ENCODE results near the gene NRGN. TPM values are rescaled to one million over a fixed set of nuclear protein-coding genes. Genes with fewer than 3 reads are reported as not detected.

NRGN gene
- total RNA-seq, 4 donors from 2014 or later: 0.83 to 5.0 (median 1.5) TPM

DNA sequence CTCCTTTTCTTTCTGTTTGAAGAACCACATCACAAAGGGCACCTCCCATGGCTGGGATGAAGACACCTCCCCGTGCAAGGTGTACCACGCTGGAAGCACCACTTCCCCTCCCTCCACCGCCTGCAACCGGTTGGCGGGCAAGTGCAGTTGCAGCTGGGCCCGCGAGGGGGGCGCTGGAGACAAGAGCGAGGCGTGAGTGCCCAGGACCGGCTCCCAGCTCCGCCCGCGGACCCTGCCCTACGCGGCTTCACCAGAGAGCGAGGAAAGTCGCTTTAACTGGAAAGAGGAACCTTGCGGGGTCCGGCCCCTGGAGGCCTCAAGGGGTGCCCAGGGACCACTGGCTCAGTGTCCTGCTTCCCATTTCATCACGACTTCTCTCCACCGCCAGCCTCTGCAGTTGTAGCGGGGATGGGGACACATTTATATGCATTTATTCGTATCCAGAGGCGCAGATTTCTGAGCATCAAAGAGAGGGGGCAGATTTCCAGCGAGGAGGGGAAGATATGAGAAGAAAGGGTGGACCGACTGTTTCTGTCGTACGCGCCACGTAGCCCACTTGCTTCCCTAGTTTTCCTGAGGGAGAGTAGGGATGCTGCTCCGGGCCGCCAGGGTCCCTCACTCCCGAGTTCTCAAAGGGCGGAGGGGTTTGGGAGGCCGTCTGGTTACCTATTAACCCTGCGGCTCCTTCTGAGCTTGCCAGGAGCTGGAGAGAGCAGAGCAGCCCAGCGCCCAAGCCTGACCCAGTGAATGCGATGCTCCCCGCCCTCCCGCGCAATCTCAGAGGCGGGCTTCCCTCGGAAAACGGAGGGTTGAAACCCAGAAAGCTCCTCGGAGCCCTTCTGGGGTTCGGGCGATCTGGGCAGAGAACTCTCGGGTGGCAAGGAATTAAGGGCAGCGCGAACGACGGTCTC, 18.9 kb downstream of the NRGN start:
- Histone ChIP-seq H3K27ac (peak overlapping the region; percentile 43 to 91 (median 84)), H3K27me3 (peaks cover 6 to 79% (median 24%) of the 10 kb centered on the region in 4 donors), H3K4me3 (peak overlapping the region; percentile 32 to 77 (median 55)), H3K9me3 (no peaks in the 10 kb centered on the region), H3K36me3 (peaks cover 0 to 2% (median 0%) of the 10 kb centered on the region in 3 donors), H3K4me1 (peaks cover 34 to 69% (median 34%) of the 10 kb centered on the region in 3 donors)
- DNase-seq: no peak
- intact Hi-C loops (cut with DNase I): no loop called here
- 14 to 40% methylated on average over 1 to 19 of the region's 53 CpGs for WGBS, 2 donors
- TF ChIP-seq CTCF (IDR thresholded peaks at IDR 0.05): peak; percentile 34 to 81 (median 72)
- TF ChIP-seq POLR2A (IDR thresholded peaks at IDR 0.05): no peak

DNA sequence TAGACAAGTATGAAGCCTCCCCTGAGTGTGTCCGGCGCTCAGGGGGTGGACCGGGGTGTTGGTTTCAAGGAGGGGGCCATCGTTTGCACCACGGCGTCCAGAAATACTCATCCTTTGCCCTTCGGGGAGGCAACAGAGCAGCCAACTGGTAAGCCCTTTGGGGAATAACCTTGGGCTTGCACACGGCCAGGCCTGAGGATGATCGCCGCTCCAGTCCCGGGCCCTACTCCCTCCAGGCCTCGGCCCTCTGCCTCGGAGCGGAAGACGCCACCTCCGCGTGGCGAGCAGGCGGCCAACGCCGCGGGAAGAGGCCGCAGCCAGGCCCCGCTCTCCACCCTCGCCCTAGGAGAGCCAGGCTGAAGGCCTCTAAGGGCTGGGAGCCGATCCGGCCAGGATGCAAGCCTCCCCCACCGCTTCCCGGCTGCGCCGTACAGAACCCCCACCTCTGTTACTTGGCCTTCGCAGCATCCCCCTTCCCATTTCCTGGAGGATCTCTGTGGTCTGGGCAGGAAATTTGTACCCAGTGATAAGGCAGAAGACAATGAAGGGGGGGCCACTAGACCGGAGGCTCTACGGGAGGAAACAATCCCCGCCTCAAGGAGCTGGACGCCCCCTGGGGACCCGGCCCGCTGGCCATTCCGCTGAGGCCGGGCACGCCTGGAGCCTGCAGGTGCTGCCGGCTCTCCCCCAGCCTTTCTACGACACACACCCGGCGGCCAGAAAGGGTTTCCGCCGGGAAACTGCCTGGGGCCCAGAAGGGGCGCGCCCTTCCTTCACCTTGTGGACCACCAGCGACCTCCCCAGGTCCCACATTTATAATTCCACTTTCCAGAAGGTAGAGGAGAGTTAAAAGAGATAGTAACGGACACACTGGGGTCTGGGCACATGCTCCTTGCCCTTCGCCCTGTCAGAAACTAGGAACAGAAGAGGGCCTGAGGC, 19.8 kb downstream of the NRGN start:
- Histone ChIP-seq H3K27ac (peak overlapping the region; percentile 43 to 91 (median 84)), H3K27me3 (peaks cover 6 to 77% (median 24%) of the 10 kb centered on the region in 4 donors), H3K4me1 (peaks cover 34 to 73% (median 34%) of the 10 kb centered on the region in 3 donors), H3K36me3 (no peaks in the 10 kb centered on the region), H3K9me3 (no peaks in the 10 kb centered on the region), H3K4me3 (peak overlapping the region; percentile 32 to 77 (median 55))
- TF ChIP-seq POLR2A (IDR thresholded peaks at IDR 0.05) (no peak), CTCF (IDR thresholded peaks at IDR 0.05) (no peak)
- no peak for DNase-seq
- intact Hi-C loops (cut with DNase I): loop anchor here (5.0 to 10.0 kb wide), 2 partner anchors 75 to 92 kb away; no protein-coding TSS in a partner anchor
- 35 to 48% methylated on average over 4 to 5 of the region's 52 CpGs for WGBS, 2 donors

GRCh38 chr11:124760205-124760652, 20.5 kb downstream of the NRGN start:
- intact Hi-C loops (cut with DNase I): loop anchor here (5.0 to 10.0 kb wide), 2 partner anchors 75 to 93 kb away; no protein-coding TSS in a partner anchor
- 6 to 7% methylated on average over 18 to 19 of the region's 25 CpGs for WGBS, 2 donors
- Histone ChIP-seq H3K36me3 (peaks cover 0 to 6% (median 0%) of the 10 kb centered on the region in 3 donors), H3K9me3 (no peaks in the 10 kb centered on the region), H3K4me1 (peaks cover 34 to 73% (median 34%) of the 10 kb centered on the region in 3 donors), H3K27me3 (peaks cover 6 to 77% (median 24%) of the 10 kb centered on the region in 4 donors), H3K27ac (peak overlapping the region; percentile 43 to 91 (median 84)), H3K4me3 (peak overlapping the region; percentile 32 to 77 (median 55))
- TF ChIP-seq POLR2A (IDR thresholded peaks at IDR 0.05) (no peak), CTCF (IDR thresholded peaks at IDR 0.05) (no peak)
- DNase-seq: no peak

- Histone ChIP-seq H3K36me3 (peaks cover 0 to 12% (median 0%) of the 10 kb centered on the region in 3 donors), H3K9me3 (no peaks in the 10 kb centered on the region), H3K27me3 (peaks cover 6 to 75% (median 24%) of the 10 kb centered on the region in 4 donors), H3K27ac (peak overlapping the region; percentile 43 to 91 (median 84)), H3K4me1 (peaks cover 34 to 73% (median 34%) of the 10 kb centered on the region in 3 donors), H3K4me3 (peak overlapping the region; percentile 32 to 77 (median 55))
- intact Hi-C loops (cut with DNase I): loop anchor here (5.0 to 10.0 kb wide), 2 partner anchors 74 to 94 kb away; no protein-coding TSS in a partner anchor
- no peak for DNase-seq
- TF ChIP-seq CTCF (IDR thresholded peaks at IDR 0.05) (no peak), POLR2A (IDR thresholded peaks at IDR 0.05) (no peak)
- 63 to 66% methylated on average over 3 of the region's 3 CpGs for WGBS, 2 donors
Measured at GRCh38 chr11:124760806-124761205, 21.1 kb downstream of the NRGN start.
